H1 (cell line): ENCODE measurements around the gene MIPOL1. TPM values are rescaled to one million over a fixed set of nuclear protein-coding genes. Genes with fewer than 3 reads are reported as not detected.

ENCODE experiments used
- ATF2 ChIP-seq: IDR thresholded peaks from 2 replicates; pipeline ENCODE4 v1.6.1; 2012; ENCODE audit warnings: low read length, inconsistent platforms
- CBX5 ChIP-seq: fragments of 300-800, 300-1000 bp; sonication (generic); IDR thresholded peaks from 2 replicates; pipeline ENCODE4 v1.7.1; 2016; ENCODE audit warnings: antibody characterized with exemption, low read length, low read depth
- CHD2 ChIP-seq: IDR thresholded peaks from 2 replicates; pipeline ENCODE4 v1.6.1; 2012; ENCODE audit warnings: low read length, improper control_type of control experiment
- CHD7 ChIP-seq: fragments of 300-600 bp; sonication (generic); IDR thresholded peaks from 2 replicates; pipeline ENCODE4 v1.7.1; 2012; ENCODE audit warnings: low read length, moderate library complexity, mild to moderate bottlenecking, inconsistent platforms; ENCODE audit not compliant: insufficient replicate concordance
- GTF2F1 ChIP-seq: IDR thresholded peaks from 2 replicates; pipeline ENCODE4 v1.6.1; 2012; ENCODE audit warnings: low read depth, low read length, improper control_type of control experiment, borderline replicate concordance
- RFX5 ChIP-seq: IDR thresholded peaks from 2 replicates; pipeline ENCODE4 v1.6.1; 2011; ENCODE audit warnings: low read depth, low read length, improper control_type of control experiment, borderline replicate concordance
- SIRT6 ChIP-seq: IDR thresholded peaks from one replicate; pipeline ENCODE4 v1.7.1; 2012; ENCODE audit warnings: low read length, inconsistent platforms
- TEAD4 ChIP-seq: IDR thresholded peaks from 2 replicates; pipeline ENCODE4 v1.6.1; 2012; ENCODE audit warnings: low read depth, low read length, inconsistent platforms, mixed read lengths
- USF2 ChIP-seq: IDR thresholded peaks from 2 replicates; pipeline ENCODE4 v1.6.1; 2011; ENCODE audit warnings: low read length, improper control_type of control experiment
- polyA plus RNA-seq, 7 experiments: library from polyadenylated mRNA; depleted of rRNA in 3 of 7; stranded (reverse) in 5 of 7; unstranded in 2 of 7; fragments of >200 nt in 5 of 7; fragments of 200-250 nt in 2 of 7; gene quantifications; 1 replicate in 5 of 7; 2 replicates in 1 of 7; 4 replicates in 1 of 7; pipeline versions ENCODE4 v1.2.1 to v1.2.3, GENCODE V29; 2011 to 2013; ENCODE audit warnings: missing spikeins in 2 of 7, mixed read lengths in 2 of 7
- total RNA-seq: library from RNA; stranded (reverse); fragmentation: NEBNext Ultra II Directional; extraction: Animal tissue kit (Norgen Biotek cat#: 25700); gene quantifications from 2 replicates; pipeline ENCODE4 v1.2.1, GENCODE V29; 2021

The MIPOL1 gene
- total and polyA plus RNA-seq, 2 of the 8 experiments (the other 6 are each of a cell fraction or from before 2014, with no cell fraction given), result 2.8 to 23.9 TPM

GRCh38 chr14:37181441-37181840 lies 16.3 kb upstream of the MIPOL1 start (continued):
- no peak for TF ChIP-seq RFX5
- TF ChIP-seq CHD7, result no peak
- TF ChIP-seq CHD2, result no peak
- TF ChIP-seq USF2, result no peak
- no peak for TF ChIP-seq ATF2
- TF ChIP-seq SIRT6, result no peak
- 0 out of 2 replicates have a peak, but pooled peaks have one; percentile 53 for TF ChIP-seq TEAD4
- TF ChIP-seq GTF2F1, result no peak
- no peak for TF ChIP-seq CBX5
- TF ChIP-seq, all 59 proteins: peak for 3
